Epidermal melanocyte (primary cell): ENCODE data around the gene CACNA2D1.
"Not testable (repeated sequence)": the region's sequence is repeated elsewhere in the genome, so short reads cannot be mapped to it uniquely, and the experiment has no call there.

Source experiments
- DNase-seq: peaks from one replicate; pipeline ENCODE4 v3.0.0; 2011; ENCODE audit warnings: low spot score; ENCODE audit not compliant: insufficient read length

CACNA2D1 gene

DNA sequence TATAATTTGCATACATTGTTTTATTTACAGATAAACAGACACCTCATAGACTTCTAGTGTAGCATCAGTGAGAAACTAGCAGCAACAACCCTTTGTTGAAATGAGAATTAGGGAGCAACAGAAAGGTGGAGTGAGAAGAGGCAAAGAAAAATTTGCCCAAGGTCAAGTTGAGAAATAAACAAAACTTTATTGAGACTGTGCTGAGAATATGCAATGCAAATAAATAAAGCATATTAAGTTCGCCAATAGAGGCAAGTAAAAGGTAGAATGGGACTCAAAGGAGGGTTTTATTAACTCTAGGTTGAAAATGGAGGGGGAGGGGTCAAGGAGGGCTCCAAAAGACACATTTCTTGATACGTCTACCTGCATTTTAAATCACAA is 49.7 kb downstream of the CACNA2D1 start:
- DNase-seq = no peak

- DNase-seq = no peak
These were observed 50.3 kb downstream of the CACNA2D1 start for GRCh38 chr7:82393076-82393839.

- DNase-seq = no peak
These were observed 52.6 kb downstream of the CACNA2D1 start for GRCh38 chr7:82390936-82391335.

GRCh38 chr7:82389876-82390275 is 53.7 kb downstream of the CACNA2D1 start:
- DNase-seq = no peak

DNA sequence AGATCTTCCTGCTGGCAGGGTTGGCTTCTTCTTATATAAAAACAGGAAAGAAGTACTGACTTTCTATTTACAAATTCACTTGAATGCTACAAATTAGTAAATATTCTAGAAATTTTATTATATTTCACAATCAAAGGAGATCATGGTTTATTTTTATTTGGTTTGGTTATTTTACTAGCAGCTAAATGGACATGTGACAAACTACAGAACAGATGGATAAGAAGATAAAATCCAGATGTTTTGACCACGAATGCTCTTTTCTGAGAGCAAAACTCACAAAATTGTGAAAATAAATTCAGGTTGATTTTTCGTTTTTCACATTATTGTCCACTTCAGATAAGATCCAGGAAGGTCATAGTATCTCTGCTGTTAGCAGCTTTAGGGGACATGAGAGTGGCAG is 55.4 kb downstream of the CACNA2D1 start:
- DNase-seq = no peak

- DNase-seq = not testable (repeated sequence)
These were observed 57.0 kb downstream of the CACNA2D1 start for GRCh38 chr7:82386571-82386970.

- DNase-seq = no peak
These were observed 58.8 kb downstream of the CACNA2D1 start for GRCh38 chr7:82384779-82385178.

GRCh38 chr7:82384051-82384464 is 59.5 kb downstream of the CACNA2D1 start:
- no peak for DNase-seq

- DNase-seq = no peak
These were observed 61.3 kb downstream of the CACNA2D1 start for GRCh38 chr7:82382276-82382675.

GRCh38 chr7:82376739-82377138 is 66.8 kb downstream of the CACNA2D1 start:
- DNase-seq = no peak

- DNase-seq = no peak
These were observed 67.9 kb downstream of the CACNA2D1 start for GRCh38 chr7:82375713-82376112.

DNA sequence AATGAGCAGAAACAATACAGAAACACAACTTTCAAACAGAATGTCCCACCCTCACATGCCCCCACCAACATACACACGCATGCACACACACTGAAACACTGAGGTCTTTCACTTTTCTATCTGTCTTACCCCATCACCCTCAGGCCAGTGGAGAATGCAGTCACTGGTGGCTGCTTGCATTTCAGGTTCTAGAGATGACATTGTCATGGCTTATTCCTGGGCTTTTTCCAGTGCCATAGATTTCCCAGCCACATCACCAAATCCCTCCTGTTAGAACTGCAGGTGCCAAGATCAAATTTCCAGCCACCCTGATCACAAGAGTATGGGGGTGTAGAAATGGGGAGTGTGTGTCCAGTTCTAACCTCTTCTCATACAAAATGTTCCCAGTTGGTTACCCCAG is 68.4 kb downstream of the CACNA2D1 start:
- no peak for DNase-seq

- no peak for DNase-seq
These were observed 69.5 kb downstream of the CACNA2D1 start for GRCh38 chr7:82373926-82374635.

- no peak for DNase-seq
These were observed 78.9 kb downstream of the CACNA2D1 start for GRCh38 chr7:82364671-82365070.

GRCh38 chr7:82364048-82364447 is 79.5 kb downstream of the CACNA2D1 start:
- DNase-seq = no peak

GRCh38 chr7:82362129-82362706 is 81.4 kb downstream of the CACNA2D1 start:
- DNase-seq = no peak

GRCh38 chr7:82360591-82361368 is 82.8 kb downstream of the CACNA2D1 start:
- no peak for DNase-seq

- DNase-seq = no peak
These were observed 84.2 kb downstream of the CACNA2D1 start for GRCh38 chr7:82359426-82359825.

DNA sequence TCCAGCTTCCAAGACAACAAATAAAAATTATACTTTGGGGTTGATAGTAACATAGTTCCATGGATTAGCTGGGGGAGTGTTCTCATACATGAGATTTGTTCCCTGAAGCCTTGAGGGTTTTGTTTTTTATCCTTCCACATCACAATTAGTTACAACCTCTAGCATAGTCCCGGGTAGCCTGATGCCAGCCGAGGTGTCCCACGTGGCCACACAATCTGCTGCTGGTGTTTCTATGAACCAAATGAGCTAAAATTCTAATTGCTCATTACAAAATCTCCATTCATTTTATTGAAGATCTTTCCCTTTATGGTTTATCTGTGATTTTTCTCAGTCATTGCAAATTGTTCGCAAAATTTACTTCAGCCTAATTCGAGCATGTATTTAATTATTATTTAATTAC is 84.7 kb downstream of the CACNA2D1 start:
- no peak for DNase-seq

GRCh38 chr7:82358009-82358578 is 85.5 kb downstream of the CACNA2D1 start:
- no peak for DNase-seq

GRCh38 chr7:82348251-82348650 is 95.3 kb downstream of the CACNA2D1 start:
- no peak for DNase-seq
